BLaER1 treated with 17β-estradiol and CSF1 and Interleukin-3, amounts not matched to agents 10 nM and 100 nM (cell line): ENCODE measurements around the gene MAP4K4.
"Not testable (repeated sequence)": the region's sequence is repeated elsewhere in the genome, so short reads cannot be mapped to it uniquely, and the experiment has no call there.

Source experiments
- H3K27ac ChIP-seq, 11 experiments: shearing (Covaris generic); formaldehyde crosslinking; 2 replicates each; pipeline ENCODE4 v1.8.1; 2022
- H3K27me3 ChIP-seq, 11 experiments: shearing (Covaris generic); formaldehyde crosslinking; 2 replicates each; pipeline ENCODE4 v1.8.1; 2022
- H3K36me3 ChIP-seq, 11 experiments: shearing (Covaris generic); formaldehyde crosslinking; 2 replicates each; pipeline ENCODE4 v1.8.1; 2022
- H3K4me1 ChIP-seq, 10 experiments: shearing (Covaris generic); formaldehyde crosslinking; 2 replicates each; pipeline ENCODE4 v1.8.1; 2022
- H3K4me2 ChIP-seq, 11 experiments: shearing (Covaris generic); formaldehyde crosslinking; 2 replicates each; pipeline ENCODE4 v1.8.1; 2022
- H3K4me3 ChIP-seq, 10 experiments: shearing (Covaris generic); formaldehyde crosslinking; 2 replicates each; pipeline ENCODE4 v1.8.1; 2022
- H3K9ac ChIP-seq, 11 experiments: shearing (Covaris generic); formaldehyde crosslinking; 2 replicates each; pipeline ENCODE4 v1.8.1; 2022
- H3K9me3 ChIP-seq, 11 experiments: shearing (Covaris generic); formaldehyde crosslinking; replicated peaks in 1 of 11; 2 replicates each; pipeline ENCODE4 v1.8.1; 2022
- H4K20me1 ChIP-seq, 11 experiments: shearing (Covaris generic); formaldehyde crosslinking; 2 replicates each; pipeline ENCODE4 v1.8.1; 2022
- Cebpa-rat ChIP-seq, 11 experiments: shearing (Covaris generic); IDR thresholded peaks; 2 replicates each; pipeline ENCODE4 v1.8.1; 2022

Gene MAP4K4

DNA sequence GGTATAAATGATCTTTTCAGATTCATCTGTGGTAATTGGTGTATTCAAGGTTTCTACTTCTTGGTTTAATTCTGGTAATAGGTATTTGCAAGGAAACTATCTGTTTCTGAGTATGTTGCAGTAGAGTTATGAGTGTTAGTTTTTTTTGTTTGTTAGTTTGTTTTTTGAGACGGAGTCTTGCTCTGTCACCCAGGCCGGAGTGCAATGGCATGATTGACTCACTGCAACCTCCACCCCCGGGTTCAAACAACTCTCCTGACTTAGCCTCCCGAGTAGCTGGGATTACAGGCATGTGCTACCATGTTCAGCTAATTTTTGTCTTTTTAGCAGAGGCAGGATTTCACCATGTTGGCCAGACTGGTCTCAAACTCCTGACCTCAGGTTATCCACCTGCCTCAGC is 233.3 kb downstream of the MAP4K4 start:
- no peak for TF ChIP-seq Cebpa-rat (IDR thresholded peaks at IDR 0.05)
- Histone ChIP-seq H3K9ac (no peak overlapping the region), H3K27ac (no peak overlapping the region), H3K9me3 (peaks cover 29 to 52% (median 36%) of the 10 kb centered on the region in 11 experiments), H4K20me1 (no peaks in the 10 kb centered on the region), H3K36me3 (peaks cover 0 to 13% (median 0%) of the 10 kb centered on the region in 11 experiments; a peak in 5 of 22 replicates), H3K4me3 (no peak overlapping the region), H3K4me1 (peaks cover 0 to 23% (median 3%) of the 10 kb centered on the region in 10 experiments; a peak in 9 of 20 replicates), H3K4me2 (peak overlapping the region in 5 of 11 experiments; percentile 32 to 73 (median 58); a peak in 6 of 22 replicates), H3K27me3 (no peaks in the 10 kb centered on the region)

DNA sequence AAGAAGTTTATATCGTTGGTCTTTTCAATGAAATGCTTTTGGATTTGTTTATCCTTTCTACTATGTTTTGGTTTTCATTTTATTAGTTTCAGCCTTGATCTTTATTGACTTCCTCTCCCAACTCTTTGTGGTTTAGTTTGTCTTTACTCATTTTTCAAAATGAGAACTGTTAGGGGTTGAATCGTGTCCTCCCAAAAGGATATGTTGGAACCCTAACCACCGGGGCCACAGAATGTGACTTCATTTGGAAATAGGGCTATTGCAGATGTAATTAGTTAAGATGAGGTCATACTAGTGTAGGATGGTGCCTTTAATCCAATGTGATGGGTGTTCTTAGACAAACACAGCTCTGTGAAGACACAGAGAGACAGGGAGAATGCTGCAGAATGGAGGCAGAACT is 233.9 kb downstream of the MAP4K4 start:
- peak overlapping the region in 5 of 11 experiments; percentile 32 to 73 (median 58); a peak in 10 of 22 replicates for H3K4me2 ChIP-seq
- peaks cover 23 to 51% (median 30%) of the 10 kb centered on the region in 11 experiments for H3K9me3 ChIP-seq
- H3K9ac ChIP-seq: no peak overlapping the region
- TF ChIP-seq Cebpa-rat (IDR thresholded peaks at IDR 0.05): no peak
- no peak overlapping the region for H3K4me3 ChIP-seq
- H3K27me3 ChIP-seq: no peaks in the 10 kb centered on the region
- H3K36me3 ChIP-seq: peaks cover 0 to 9% (median 0%) of the 10 kb centered on the region in 11 experiments; a peak in 3 of 22 replicates
- H3K27ac ChIP-seq: no peak overlapping the region
- H3K4me1 ChIP-seq: peaks cover 0 to 27% (median 3%) of the 10 kb centered on the region in 10 experiments; a peak in 9 of 20 replicates
- no peaks in the 10 kb centered on the region for H4K20me1 ChIP-seq

DNA sequence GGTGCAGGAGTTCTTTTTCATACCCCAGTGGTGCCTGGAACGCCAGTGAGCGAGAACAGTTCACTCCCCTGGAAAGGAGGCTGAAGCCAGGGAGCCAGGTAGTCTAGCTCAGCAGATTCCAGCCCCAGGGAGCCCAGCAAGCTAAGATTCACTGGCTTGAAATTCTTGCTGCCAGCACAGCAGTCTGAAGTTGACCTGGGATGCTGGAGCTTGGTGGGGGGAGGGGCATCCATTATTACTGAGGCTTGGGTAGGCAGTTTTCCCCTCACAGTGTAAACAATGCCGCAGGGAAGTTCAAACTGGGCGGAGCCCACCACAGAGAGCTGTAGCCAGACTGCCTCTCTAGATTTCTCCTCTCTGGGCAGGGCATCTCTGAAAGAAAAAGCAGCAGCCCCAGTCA is 238.3 kb downstream of the MAP4K4 start:
- H3K9me3 ChIP-seq: peaks cover 0 to 45% (median 8%) of the 10 kb centered on the region in 11 experiments; a peak in 13 of 22 replicates
- H3K4me2 ChIP-seq: peak overlapping the region in 3 of 11 experiments; percentile 15 to 46 (median 37); a peak in 3 of 22 replicates
- not testable (repeated sequence) for H3K36me3 ChIP-seq, H4K20me1 ChIP-seq, H3K27me3 ChIP-seq, H3K27ac ChIP-seq, H3K4me3 ChIP-seq, H3K9ac ChIP-seq
- H3K4me1 ChIP-seq: peaks cover 0 to 23% (median 3%) of the 10 kb centered on the region in 10 experiments; a peak in 9 of 20 replicates

DNA sequence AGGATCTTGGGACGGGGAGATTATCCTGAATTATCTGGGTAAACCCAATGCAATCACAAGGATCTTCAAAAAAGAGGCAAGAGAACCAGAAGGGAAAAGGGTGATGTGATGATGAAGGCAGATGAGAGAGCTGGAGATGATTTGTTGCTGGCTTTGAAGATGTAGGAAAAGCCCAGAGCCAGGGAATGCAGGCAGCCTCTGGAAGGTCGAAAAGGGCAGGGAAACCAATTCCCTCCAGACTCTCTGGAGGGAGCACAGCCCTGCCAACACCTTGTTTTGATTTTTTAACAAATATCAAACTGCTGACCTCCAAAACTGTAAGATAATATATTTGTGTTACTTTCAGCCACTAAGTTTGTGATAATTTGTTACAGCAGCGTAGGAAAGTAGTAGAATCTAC is 245.3 kb downstream of the MAP4K4 start:
- Histone ChIP-seq H3K4me2 (no peak overlapping the region), H3K27ac (no peak overlapping the region), H3K4me1 (peaks cover 0 to 15% (median 0%) of the 10 kb centered on the region in 10 experiments; a peak in 6 of 20 replicates), H3K4me3 (no peak overlapping the region), H3K9ac (no peak overlapping the region), H3K36me3 (no peaks in the 10 kb centered on the region), H4K20me1 (no peaks in the 10 kb centered on the region), H3K27me3 (no peaks in the 10 kb centered on the region), H3K9me3 (peaks cover 9 to 24% (median 13%) of the 10 kb centered on the region in 11 experiments; a peak in 20 of 22 replicates)
- TF ChIP-seq Cebpa-rat (IDR thresholded peaks at IDR 0.05): no peak
